Cardiac fibroblast (primary cell): ENCODE measurements around the gene SOBP.

Source experiments
- DNase-seq, 2 donors: peaks; one replicate each; pipeline versions ENCODE4 v3.0.0 to v3.0.0-alpha.2; 2010; ENCODE audit warnings: low read depth in 2 of 2
- H3K4me3 ChIP-seq, 2 donors: replicated peaks in 1 of 2; 1 replicate in 1 of 2; 2 replicates in 1 of 2; pipeline ENCODE4 v1.5.1; 2011; ENCODE audit warnings: low read depth in 2 of 2, low read length in 2 of 2, mild to moderate bottlenecking in 2 of 2, moderate library complexity in 1 of 2
- TF ChIP-seq, protein P1 (sequence below): IDR thresholded peaks from one replicate; pipeline ENCODE4 v1.5.1; 2011; ENCODE audit warnings: low read depth, mild to moderate bottlenecking, low read length, inconsistent platforms

The SOBP gene

DNA sequence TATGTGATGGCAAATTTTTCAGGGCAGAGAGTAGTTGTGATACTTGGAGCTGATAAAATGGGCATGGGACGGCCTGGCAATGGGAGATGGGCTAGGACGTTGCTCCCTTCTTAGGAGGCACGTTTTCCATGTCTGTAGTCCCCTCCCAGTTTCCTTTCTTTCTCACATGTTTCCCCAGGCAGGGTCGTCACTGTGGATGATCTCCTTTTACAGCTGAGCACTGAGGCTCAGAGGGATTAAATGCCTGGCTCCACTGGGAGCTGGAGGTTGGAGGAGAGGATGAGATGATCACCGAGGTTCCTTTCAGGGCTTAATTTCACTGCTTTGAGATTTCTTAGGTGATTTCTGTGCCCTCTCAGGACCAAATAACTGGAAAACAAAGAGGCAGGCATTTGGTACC is 136.7 kb downstream of the SOBP start:
- TF ChIP-seq, protein P1, sequence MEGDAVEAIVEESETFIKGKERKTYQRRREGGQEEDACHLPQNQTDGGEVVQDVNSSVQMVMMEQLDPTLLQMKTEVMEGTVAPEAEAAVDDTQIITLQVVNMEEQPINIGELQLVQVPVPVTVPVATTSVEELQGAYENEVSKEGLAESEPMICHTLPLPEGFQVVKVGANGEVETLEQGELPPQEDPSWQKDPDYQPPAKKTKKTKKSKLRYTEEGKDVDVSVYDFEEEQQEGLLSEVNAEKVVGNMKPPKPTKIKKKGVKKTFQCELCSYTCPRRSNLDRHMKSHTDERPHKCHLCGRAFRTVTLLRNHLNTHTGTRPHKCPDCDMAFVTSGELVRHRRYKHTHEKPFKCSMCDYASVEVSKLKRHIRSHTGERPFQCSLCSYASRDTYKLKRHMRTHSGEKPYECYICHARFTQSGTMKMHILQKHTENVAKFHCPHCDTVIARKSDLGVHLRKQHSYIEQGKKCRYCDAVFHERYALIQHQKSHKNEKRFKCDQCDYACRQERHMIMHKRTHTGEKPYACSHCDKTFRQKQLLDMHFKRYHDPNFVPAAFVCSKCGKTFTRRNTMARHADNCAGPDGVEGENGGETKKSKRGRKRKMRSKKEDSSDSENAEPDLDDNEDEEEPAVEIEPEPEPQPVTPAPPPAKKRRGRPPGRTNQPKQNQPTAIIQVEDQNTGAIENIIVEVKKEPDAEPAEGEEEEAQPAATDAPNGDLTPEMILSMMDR: no peak
- H3K4me3 ChIP-seq: no peak overlapping the region
- DNase-seq: no peak

DNA sequence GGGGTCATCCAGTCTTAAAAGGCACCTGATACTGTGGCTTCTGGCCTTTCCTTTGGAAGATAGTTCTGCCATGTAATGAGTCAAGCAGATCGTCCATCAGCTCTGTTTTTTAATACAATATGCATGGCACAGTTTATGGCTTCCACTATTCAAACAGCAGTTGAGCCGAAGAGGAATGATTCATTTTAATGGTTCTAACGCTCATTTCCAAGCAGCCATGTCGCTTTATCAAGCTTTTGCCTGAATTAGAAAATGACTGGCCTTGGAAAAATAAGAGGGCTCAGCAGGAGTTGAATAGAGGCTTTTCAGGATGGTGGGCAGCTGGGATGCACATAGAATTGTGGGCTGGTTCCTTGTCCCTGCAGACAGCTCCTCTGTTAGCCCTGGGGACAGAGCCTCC is 138.1 kb downstream of the SOBP start:
- no peak overlapping the region for H3K4me3 ChIP-seq
- DNase-seq: no peak
- TF ChIP-seq, protein P1: no peak

DNA sequence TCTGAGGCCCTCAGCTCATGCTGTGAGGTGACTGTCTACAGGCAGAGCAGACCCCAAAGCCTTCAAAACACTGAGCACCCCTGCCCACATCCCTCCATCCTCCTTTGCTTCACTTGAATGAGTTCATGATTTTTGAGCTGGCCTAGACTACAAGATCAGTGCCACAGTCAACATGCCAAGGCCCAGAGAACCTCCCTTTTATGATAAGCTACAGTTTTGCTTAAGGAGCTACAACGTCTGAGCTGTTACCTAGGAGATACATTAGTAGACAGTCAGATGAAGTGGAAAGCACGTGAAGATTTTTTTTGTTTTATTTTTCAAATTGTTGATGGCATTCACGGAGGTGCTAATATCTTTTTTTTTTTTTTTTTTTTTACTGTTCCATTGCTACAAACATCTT is 139.0 kb downstream of the SOBP start:
- TF ChIP-seq, protein P1: no peak
- DNase-seq: no peak
- no peak overlapping the region for H3K4me3 ChIP-seq

DNA sequence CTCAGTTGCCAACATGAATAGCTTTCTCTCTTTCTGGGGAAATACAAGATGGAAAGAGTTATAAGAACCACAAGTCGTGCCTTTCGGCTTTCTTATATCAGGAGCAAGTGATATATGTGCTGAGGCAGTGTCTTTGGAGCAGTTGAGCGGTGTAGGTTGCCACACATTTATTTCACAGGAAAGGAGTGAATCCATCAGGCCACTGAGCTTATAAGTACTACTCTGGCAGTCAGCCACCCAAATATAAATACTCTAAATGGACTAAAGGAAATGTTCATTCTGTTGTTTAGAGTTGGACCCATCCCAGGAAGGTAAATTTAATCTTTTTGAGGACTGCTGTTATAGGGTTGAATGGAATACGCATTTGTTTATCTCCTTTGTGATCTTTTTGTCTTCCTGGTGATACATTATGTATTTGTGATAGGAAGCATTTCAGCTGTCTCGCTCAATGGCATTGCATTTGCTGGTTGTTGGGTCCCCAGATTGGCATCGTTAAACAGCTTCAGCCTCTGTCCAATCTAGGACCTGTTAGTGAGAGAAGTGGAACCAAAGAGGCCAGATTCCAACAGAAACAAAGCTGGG is 139.7 kb downstream of the SOBP start:
- TF ChIP-seq, protein P1: no peak
- H3K4me3 ChIP-seq: no peak overlapping the region
- DNase-seq: no peak

DNA sequence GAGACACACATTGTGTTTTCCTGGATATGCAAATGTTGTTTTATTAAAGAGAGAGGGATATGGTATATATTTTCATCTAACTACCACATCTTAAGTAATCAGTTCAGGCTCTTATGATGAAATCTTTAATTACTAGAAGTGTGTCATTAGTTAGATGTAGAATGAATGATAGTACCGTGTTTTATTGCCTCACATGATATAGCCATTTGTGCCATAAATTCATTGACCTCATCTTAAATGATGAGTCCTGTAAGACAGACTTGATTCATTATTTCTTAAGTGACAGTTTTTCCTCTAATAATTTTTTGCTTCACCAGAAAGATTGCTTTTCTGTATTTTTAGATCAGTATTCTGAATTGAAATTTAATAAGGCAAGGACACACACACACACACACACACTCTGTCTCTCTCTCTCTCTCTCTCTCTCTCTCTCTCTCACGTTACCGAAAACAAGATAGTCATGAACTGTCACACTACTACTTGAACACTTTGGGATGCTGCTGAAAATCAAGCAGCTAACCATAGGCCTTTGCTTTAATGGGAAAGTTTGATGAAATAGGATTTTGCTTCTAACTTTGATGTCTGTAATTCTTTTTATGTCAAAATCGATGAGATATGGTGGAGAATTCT is 140.5 kb downstream of the SOBP start:
- DNase-seq: no peak
- no peak overlapping the region for H3K4me3 ChIP-seq
- TF ChIP-seq, protein P1: no peak

DNA sequence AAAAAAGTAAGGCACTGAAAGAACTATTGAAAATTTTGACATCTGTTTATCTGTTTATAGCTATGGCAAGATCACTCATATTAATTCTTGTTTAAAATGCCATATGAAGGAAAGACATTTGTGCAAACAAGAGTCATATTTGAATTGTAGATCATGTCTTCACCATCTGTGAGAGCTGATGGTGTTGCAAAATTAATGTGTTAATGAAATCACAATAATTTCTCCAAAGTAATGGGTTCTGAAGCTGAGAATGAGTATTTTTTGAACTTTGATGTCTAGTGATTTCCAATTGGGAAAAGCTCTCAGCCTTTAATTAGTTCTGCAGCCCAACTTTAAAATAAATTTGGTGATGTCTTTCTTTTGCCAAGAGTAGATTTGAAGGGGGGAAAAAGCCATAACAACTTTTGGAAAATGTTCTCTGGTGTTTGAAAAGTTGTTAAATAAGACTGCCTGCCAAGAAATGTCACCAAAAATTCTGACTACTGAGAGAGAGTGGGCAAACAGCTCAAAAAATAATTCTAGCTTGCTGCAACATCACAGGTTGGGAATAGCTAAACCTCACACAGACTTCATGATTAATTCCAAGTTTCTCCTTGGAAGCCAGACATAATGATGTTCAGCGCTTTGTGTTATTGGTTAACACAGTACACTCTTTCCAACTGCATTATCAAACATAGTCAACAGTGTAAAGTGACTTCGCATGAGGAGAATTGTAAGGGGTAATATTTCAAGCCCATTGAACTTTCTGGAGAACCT is 142.6 kb downstream of the SOBP start:
- H3K4me3 ChIP-seq: no peak overlapping the region
- no peak for DNase-seq
- TF ChIP-seq, protein P1: no peak
